ENCODE data around the gene DDX10.
A peak's percentile ranks its signal among the peaks of the same experiment; 100 is the strongest.

DDX10 gene

DNA sequence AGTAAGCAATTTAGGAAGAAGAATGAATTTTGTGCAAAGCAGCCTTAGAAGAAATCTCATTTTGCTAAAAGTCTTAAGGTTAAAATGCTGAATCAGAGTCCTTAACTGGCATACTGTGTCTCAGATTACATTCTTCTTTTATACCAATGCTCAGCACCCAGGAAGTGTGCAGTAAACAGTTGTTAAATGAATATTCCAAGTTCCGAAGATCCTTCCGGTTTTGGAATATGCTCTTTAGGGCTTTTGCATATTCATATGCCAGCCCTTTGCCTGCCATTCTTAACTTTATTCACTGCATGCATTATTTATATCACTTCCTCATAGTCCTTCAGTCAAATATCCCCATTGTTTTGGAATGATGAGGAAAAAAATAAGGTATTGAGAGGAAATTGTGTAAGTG lies 242.0 kb downstream of the DDX10 start:
- DNase-seq (ENCODE audit: low spot score), result no peak

DNA sequence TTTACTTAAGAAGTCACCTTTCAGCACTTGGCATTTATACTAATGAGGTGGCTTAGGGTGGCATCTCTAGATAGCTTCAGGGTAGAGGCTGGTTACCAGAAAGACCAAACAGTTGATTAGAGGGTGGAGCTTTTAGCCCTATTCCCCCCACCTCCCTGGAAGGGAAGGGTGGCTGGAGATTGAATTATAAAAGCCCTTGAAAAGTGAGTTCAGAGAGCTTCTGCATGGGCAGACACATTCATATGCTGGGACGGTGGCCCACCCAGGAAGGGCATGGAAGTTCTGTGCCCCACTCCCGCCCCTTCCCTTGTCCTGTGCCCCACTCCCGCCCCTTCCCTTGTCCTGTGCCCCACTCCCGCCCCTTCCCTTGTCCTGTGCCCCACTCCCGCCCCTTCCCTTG lies 244.2 kb downstream of the DDX10 start:
- DNase-seq (ENCODE audit: low spot score), result no peak

DNA sequence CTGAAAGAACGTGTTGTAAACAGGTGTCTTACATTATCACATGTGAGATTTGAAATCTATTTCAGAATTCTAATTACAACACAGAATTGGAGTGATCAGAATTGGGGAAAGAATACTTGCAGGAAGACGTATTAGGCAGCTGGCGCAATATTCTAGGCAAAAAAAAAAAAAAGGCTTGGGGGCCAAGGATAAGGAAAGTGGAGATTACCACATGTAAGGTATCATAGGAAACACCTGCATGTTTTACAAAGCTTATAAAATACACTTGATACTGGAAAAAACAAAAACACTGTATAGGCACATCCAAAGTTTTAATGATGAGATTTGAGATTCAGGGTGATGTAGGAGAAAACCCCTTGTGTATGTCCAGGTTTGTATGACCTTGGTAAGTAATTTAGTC lies 245.1 kb downstream of the DDX10 start:
- DNase-seq (ENCODE audit: low spot score), result no peak

DNA sequence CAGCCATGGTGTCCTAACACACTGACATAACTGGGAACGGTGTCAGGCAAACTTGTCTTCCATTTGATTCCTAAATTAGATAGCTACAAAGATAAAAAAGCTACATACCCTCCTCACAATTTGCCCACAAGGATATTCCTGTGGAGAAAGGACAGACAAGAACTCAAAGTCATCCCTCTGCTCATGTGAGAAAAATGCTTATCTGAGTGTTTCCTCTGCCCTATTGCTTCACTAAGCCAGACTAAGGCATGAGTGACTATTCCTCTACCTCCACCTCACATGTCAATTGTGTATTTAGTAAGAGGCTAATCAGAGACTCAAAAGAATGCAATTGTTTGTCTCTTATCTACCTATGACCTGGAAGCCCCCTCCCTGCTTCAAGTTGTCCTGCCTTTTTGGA lies 247.7 kb downstream of the DDX10 start:
- DNase-seq (ENCODE audit: low spot score), result no peak

DNA sequence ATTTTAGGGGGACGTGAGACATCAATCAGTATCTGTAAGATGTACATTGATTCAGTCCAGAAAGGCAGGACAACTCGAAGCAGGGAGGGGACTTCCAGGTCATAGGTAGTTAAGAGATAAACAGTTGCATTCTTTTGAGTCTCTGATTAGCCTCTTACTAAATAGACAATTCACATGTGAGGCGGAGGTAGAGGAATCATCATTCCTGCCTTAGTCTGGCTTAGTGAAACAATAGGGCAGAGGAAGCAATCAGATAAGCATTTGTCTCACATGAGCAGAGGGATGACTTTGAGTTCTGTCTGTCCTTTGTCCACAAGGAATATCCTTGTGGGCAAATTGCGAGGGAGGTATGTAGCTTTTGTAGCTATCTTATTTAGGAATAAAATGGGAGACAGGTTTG lies 248.3 kb downstream of the DDX10 start:
- no peak for DNase-seq (ENCODE audit: low spot score)

DNA sequence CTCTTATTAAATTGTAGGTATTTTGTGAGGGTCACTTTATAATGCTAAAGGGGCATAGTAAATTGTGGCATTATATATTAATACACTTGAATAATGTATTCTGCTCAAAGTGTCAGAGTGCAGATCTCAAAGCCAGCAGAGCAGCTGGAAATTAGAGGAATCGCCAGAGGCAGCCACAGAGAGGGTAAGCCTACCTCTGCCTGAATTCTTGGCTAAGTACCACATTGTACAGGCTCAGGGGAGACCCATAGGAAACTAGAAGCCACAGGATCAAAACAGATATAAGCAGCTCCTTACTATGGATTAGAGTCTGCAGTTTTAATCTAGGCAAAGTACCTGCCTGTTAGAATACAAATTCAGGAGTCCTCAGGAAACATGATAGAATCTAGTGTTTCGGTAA lies 249.3 kb downstream of the DDX10 start:
- DNase-seq (ENCODE audit: low spot score), result no peak

DNA sequence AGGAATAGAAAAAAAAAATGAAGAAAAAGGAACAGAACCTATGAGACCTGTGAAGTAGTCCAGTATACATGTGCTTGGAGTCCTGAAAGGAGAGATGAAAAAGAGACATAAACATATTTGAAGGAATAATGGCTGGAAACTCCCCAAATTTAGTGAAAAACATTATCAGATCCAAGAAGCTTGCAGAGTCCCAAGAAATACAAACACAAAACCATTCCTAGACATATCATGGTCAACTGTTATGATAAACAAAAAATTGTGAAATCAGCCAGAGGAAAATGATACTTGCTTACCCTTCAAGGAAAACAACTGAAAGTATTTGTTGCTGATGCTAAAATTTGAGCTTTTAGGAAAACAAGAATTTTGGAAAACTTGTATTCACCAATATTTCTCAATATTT lies 250.1 kb downstream of the DDX10 start:
- no peak for DNase-seq (ENCODE audit: low spot score)

DNA sequence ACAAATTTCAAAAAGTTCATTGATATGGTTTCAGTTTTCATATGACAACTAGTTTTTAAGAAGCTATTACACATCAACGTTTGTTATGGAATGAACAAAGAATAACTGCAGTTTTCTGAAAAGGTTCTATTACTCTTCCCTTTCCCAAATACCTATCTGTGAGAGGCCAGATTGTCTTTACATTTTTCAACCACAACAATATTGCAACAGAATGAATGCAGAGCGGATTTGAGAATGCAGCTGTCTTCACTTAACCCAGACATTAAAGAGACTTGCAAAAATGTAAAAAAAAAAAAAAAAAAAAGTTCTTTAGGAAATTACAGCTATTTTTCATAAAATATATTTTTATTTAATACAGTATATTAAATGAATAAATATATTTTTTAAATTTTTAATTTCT lies 250.8 kb downstream of the DDX10 start:
- DNase-seq (ENCODE audit: low spot score), result no peak

DNA sequence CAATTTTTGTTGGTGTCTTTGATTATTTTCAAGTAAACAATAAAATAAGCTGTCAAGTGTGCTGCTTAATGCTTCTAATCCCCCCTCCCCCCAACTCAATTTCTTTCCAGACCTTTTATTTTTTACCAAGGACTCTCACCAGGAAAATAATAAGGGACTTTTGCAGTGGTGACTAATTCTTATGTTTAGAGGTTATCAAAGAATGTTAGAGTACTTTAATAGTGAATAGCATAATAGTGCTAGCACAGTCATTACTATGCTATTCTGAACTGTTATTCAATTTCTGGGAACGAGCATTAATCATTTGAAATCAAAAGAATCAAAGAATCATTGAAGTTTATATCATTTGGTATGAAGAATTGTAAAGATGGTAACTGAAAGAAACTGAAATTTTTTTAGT lies 251.4 kb downstream of the DDX10 start:
- peak; percentile 7 for DNase-seq (ENCODE audit: low spot score)

DNA sequence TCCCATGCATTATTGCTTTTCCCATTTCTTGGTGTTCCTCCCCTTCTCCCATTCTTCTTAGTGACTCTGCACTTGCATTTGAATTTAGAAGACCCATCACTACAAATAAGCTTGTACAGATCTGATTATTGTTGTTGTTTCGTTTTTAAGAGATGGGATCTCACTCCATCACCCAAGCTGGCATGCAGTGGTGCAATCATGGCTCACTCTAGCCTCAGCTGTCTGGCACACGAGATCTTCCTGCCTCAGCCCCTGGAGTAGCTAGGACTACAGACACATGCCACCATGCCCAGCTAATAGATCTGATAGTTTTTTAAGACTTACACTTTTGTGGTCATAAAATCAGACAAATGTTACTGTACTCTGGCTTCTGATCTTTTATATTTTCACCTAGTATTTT lies 252.1 kb downstream of the DDX10 start:
- no peak for DNase-seq (ENCODE audit: low spot score)

DNA sequence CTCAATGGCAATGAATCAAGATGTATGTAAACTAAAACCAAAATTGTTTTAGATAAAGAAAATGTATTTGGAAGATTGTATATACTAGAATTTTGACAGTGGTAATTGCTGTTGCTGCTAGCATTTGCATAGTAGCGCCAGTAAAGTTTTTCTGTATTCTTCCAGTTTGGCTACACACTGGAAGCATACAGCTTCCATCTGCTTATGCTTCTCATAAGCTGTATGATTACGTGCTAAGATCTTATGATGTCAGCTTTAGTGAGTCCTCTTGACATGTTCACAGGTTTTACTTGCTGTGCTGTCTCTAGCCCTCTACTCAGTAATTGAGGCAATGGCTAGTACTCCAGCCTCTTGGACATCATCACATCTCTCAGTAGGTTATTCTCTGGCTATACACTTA lies 256.3 kb downstream of the DDX10 start:
- no peak for DNase-seq (ENCODE audit: low spot score)

DNA sequence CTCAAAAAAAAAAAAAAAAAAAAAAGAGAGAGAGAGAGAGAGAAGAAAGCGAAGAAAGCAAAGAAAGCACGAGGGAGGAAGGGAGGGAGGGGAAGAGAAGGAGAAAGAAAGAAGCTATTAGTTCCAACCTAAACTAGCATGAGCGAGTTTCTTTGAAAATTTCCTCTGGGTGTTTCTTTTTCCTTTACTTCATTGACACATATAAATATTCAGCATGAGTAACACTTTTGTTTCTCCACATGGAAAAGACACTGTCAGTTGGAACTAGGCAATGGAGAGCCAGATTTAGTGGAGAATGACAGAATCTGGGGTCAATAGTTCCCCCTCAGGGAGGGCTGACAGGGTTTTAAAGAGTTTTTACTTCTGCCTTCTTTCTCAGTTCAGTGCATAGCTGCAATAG lies 257.4 kb downstream of the DDX10 start:
- DNase-seq (ENCODE audit: low spot score), result no peak

DNA sequence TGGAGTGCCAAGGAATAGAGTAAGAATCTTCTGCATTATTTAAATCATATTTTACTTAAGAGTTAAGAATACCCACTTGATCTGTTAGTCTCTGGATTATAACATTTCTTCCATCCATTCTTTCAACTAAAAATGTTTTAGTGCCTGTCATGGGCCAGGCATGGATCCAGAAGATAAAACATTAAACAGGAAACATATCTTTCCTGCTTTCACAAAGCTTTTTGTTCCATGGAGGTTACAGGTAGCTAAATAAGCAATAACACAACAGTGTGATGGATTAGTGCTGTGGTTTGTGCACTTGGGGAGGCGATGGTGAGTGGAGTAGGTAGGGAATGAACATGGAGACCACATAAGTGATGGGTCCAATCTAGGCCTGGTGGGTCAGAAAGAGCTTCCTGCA lies 258.5 kb downstream of the DDX10 start:
- no peak for DNase-seq (ENCODE audit: low spot score)

DNA sequence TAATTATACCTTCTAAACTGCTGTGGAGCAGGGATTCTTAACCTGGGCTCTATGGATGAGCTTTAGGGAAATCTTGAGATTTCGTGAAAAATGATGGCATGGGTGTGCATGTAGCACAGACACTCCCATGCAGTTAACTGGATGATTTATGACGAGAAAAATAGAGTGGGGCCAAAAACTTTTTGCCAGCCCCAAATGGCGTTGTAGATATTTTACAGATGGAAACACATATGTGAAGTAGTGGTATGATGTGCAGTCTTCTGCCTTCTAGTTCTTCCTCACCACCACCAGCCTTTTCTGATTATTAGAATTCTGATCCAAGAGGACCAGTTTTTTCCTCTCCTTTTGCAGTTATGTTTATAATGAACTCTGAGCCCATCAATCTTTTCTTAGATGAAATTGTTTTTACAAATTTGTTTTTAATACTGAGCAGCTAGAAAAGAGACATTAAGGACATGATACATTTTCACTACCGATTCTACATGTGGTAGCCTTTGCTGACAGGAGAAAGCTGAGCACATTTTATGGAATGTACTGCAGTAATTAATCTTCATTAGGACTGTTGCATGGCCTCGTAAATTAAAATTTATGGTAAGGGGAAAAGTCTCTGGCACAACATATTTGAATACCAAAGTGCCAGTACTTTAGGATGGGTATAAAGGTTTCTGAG lies 261.4 kb downstream of the DDX10 start:
- DNase-seq (ENCODE audit: low spot score), result no peak

DNA sequence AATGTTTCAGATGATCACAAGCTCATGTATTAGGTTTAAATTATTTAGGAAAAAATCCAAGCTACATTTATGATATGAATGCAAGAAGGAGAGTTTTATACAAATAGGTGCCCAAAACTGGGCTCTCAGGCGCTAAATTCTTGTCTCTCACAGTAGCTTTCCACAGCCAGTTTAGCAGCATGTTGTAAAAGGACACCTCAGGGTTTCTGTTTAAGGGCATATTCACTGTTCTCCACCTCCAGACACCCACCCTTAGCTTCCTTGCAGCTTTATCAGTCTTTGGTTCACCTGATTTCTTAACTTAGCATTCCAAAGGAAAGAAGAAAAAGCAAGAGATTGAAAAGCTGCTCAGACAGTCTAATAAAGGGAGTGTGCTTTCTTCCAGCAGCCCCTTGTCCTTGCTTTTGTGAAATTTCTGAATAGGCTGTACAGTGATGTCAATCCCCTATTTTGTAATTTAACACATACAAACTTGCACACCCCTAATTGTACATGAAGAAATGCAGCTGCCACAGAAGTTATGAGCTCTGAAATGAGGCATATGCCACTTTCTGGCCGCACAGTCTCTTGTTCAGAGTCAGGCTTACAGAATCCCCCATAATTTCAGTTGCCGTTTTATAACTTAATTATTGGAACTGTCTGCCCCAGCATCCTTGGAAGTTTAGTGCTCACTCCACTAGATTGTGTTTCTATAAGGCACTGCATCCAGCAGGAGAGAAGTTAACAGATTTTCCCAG lies 262.1 kb downstream of the DDX10 start:
- no peak for DNase-seq (ENCODE audit: low spot score)

DNA sequence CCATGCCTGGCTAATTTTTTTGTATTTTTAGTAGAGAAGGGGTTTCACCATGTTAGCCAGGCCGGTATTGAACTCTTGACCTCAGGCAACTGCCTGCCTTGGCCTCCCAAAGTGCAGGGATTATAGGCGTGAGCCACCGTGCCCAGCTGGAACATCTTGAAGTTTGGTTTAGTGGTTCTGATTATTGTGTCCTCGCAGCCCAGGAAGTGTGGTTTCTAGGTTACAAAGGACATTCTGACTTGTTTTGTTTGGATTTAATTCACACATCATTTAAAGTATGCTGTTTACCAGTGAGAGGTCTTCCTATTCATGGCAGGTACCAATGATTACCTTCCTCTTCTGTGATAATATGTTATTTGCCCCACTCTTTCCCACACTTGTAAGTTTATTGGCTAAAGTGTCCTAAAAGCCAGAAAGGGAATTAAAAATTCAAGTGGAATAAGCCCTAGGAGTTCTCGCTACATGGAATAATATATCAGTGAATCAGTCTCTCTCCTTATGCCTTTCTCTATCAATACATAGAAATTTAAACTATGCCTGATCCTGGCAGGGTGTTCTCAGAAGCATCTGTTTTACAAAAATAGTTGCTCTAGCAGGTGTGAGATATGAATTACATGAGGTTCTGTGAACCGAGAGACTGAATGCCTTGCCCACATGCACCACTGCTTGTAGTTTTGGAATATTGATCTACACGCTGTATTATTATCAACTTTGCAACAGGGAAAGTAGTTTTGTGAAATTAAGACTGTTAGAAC lies 263.1 kb downstream of the DDX10 start:
- DNase-seq (ENCODE audit: low spot score), result no peak

DNA sequence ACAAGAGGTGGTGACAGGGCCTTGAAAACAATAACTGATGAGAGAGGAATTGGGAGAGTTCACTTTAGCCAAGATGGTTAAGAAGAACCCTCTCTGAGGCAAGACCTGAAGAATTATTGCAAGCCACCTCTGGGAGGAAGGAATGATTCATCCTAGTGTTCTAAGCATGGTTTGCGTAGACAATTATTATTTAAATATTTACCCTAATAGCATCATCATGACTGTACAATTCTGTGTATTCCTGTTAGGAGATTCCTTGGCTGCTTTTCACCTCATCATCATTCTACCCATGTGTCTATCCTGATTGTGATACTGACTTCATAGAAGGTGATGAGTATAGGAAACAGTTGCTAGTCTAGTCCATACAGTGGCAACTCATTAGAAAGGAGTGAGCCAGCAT lies 264.4 kb downstream of the DDX10 start:
- peak; percentile 45 for DNase-seq (ENCODE audit: low spot score)

DNA sequence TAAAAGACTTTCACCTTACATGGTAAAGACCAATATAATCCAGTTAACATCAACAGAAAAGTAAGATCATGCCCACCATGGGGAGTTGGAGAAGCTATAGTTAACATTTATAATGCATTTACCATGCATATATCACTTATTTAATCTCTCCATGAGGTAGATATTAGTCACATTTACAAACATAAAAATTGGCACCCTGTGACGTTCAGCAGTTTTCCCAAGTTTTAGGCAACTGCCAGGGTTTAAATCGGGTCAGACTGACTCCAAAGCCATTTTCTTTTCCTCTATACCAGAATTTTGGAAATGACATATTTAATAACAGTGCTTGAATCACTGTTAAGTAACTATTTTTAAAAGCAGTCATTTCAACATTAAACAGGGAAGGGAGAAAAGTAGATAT lies 266.3 kb downstream of the DDX10 start:
- DNase-seq (ENCODE audit: low spot score), result no peak

DNA sequence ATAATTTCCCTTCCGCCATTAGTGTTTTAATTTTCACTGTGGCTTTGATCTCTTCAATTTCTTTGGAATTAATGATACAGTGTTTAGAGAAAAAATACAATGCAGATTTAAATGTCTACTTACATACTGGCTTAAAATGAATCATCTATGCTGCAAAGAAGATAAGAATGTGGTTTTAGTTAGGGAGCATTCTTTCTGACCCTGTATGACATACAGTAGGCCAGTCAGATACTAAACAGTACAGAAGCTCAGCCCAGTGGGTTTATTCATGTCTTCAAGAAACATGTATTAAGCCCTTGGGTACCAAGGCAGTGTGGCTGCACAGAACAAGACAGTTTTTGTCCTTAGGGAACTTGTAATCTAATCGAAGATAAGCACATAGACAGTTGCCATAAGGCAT lies 268.8 kb downstream of the DDX10 start:
- DNase-seq (ENCODE audit: low spot score), result peak; percentile 17

DNA sequence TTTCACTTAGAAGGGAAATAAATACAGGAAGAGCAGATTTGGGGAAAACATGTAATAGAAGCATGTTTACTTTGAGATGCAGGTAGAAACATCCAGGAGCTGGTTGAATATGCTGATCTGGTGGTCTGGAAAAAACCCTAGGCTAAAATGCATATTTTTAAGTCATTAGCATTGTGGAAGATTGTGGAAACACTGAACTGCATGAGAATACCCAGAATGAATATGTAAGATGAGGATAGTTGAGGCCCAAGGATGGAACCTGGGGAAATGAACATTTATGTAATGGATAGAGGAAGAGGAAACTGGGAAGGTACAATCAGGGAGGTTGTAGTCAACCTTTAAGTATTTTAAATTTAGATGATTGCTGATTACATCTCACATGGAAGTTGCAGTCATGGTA lies 269.4 kb downstream of the DDX10 start:
- DNase-seq (ENCODE audit: low spot score), result no peak

DNA sequence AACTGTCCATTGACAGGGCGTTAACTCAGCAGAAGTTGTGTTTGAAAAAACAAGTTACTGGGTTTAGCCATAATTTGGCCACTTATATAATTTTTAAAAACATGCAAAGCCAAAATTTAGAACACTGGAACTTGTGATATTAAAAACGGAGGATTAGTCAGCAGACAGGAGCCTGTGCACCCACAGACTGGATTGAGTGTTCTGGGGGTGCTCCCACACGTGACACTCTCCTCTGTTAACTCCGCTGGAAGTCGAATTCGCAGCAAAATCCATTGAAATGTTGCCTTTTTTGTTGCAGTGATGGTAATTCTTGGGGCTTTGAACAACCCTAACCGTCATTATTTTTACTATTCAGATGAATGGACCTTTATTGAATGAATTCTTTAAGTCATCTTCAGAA lies 269.8 kb downstream of the DDX10 start:
- no peak for DNase-seq (ENCODE audit: low spot score)

DNA sequence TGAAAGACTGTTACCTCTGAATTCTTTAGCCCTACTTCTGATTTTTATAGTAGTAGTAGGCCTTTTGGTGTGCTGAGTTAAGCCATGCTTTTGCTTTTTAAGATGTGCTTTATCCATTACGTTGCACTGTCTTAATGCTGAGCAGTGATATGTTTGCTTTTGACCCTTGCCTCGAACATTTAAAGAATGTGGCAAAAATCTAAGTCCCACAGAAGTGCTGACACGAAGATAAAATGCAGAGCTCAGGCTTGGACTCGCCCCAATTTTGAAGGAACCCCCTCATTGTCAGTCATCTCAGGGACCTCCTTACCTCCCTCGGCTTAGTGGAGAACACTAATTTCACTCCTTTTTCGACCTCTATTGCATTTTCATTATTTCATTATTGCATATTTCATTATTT lies 272.9 kb downstream of the DDX10 start:
- DNase-seq (ENCODE audit: low spot score), result no peak

DNA sequence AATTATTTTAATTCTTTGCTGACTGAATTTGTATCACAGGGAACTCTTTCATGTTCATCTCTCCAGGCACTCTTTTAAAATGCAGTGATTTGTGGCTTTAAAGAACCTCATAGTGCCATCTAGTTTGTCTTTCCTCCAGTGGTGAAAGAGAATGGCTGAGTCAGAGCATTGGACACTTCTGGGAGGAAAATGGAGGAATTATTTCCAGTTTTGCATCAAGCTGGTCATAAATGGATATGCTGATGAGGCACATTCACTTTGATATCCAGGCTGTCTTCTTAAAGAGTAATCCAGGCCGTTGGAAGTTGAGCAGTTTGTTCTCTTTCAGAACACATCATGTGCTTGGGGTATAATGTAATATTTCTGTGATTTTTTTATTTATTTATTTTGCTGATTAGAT lies 273.7 kb downstream of the DDX10 start:
- no peak for DNase-seq (ENCODE audit: low spot score)

All from hepatic stellate cell (primary cell).